Fibroblast of upper back skin (primary cell): ENCODE results near the gene AKT1S1.

Experiments used
- DNase-seq: peaks from one replicate; pipeline ENCODE4 v3.0.0-alpha.2; 2013

AKT1S1 gene

GRCh38 chr19:49866933-49867782 lies 10.0 kb downstream of the AKT1S1 start, which contains the start of gene PNKP:
PNKP (minus strand) TSS chr19:49867576; CDS start chr19:49867204, 372 bp downstream.
- DNase-seq = peak; percentile 85

- DNase-seq = no peak
Measured at GRCh38 chr19:49864890-49865289, 12.3 kb downstream of the AKT1S1 start.

GRCh38 chr19:49863935-49864320 lies 13.2 kb downstream of the AKT1S1 start:
- DNase-seq = no peak

- no peak for DNase-seq
Measured at GRCh38 chr19:49863254-49863934, 13.8 kb downstream of the AKT1S1 start.

- DNase-seq = no peak
Measured at GRCh38 chr19:49862391-49863253, 14.5 kb downstream of the AKT1S1 start.

GRCh38 chr19:49861541-49862378 lies 15.4 kb downstream of the AKT1S1 start:
- no peak for DNase-seq

GRCh38 chr19:49861107-49861506 lies 16.0 kb downstream of the AKT1S1 start:
- DNase-seq = no peak

GRCh38 chr19:49860336-49861102 lies 16.6 kb downstream of the AKT1S1 start:
- no peak for DNase-seq

- no peak for DNase-seq
Measured at GRCh38 chr19:49859682-49860335, 17.3 kb downstream of the AKT1S1 start.

- no peak for DNase-seq
Measured at GRCh38 chr19:49858088-49858985, 18.8 kb downstream of the AKT1S1 start.

GRCh38 chr19:49857838-49858087 lies 19.4 kb downstream of the AKT1S1 start:
- DNase-seq = no peak

GRCh38 chr19:49857061-49857837 lies 19.9 kb downstream of the AKT1S1 start:
- DNase-seq = no peak

GRCh38 chr19:49856574-49857021 lies 20.6 kb downstream of the AKT1S1 start:
- no peak for DNase-seq

GRCh38 chr19:49855676-49856573 lies 21.2 kb downstream of the AKT1S1 start:
- DNase-seq = no peak

- no peak for DNase-seq
Measured at GRCh38 chr19:49855277-49855675, 21.9 kb downstream of the AKT1S1 start.

GRCh38 chr19:49854378-49855263 lies 22.5 kb downstream of the AKT1S1 start:
- DNase-seq = no peak

- DNase-seq = no peak
Measured at GRCh38 chr19:49853852-49854377, 23.2 kb downstream of the AKT1S1 start.
